Measurements from ENCODE around the gene GABPB1.

DNA sequence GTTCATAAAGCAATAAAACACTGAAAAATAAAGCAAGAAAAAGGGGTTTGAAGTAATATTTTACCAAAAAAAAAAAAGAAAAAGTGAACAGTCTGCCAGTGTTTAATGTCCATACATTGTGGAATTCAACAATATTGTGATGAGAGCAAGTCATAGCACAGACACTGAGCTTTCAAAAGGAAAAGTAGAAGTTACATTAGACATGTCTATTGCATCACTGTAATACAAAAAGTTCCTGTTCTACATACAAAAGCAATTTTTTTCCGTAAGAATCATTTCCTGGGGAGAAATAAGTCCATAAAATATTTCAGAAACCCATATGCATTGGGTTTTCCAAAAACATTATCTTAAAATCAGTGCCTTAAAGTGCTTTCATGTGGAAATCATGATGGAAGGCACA lies 77.6 kb downstream of the GABPB1 start:
- TF ChIP-seq POLR2A (IDR thresholded peaks at IDR 0.05), result no peak
- TF ChIP-seq CTCF (IDR thresholded peaks at IDR 0.05), result no peak

Measured in stomach (tissue), 4 donors.